T-helper 1 cell treated with Interleukin-12 subunit alpha and Interleukin-12 subunit beta and Interleukin-4 antibody, amounts not matched to agents 30 ng/mL and 1 ng/mL, for 36 hours (primary cell): ENCODE results near the gene PAN2. TPM values are rescaled to one million over a fixed set of nuclear protein-coding genes. Genes with fewer than 3 reads are reported as not detected.
"Not testable (repeated sequence)": the region's sequence is repeated elsewhere in the genome, so short reads cannot be mapped to it uniquely, and the experiment has no call there.

ENCODE experiments used
- intact Hi-C: fragments of 100-400 bp; cut with micrococcal nuclease; formaldehyde crosslinking; loops from one replicate; pipeline ENCODE4 v1.15.1; 2024
- total RNA-seq: library from RNA; stranded (reverse); gene quantifications from 2 replicates; pipeline ENCODE4 v1.2.3, GENCODE V29; 2022

PAN2 gene
- total RNA-seq, 1 donor from 2014 or later = 44.2 TPM

- intact Hi-C loops = loop anchor here (1.0 to 5.0 kb wide), 16 partner anchors 16 to 389 kb away; partner anchors contain the start of genes COQ10A, CS, IL23A and MYL6B
Observed at GRCh38 chr12:56315622-56316473, 18.0 kb downstream of the PAN2 start, which contains the start of gene CNPY2. CNPY2 (minus strand) TSS chr12:56315988; CDS start chr12:56315217, 771 bp downstream.

GRCh38 chr12:56315249-56315621 is 18.6 kb downstream of the PAN2 start:
- intact Hi-C loops = loop anchor here (5.0 kb wide), 1 partner anchor 312 kb away; no protein-coding TSS in a partner anchor

GRCh38 chr12:56311003-56311402 is 22.8 kb downstream of the PAN2 start:
- intact Hi-C loops = no loop called here

GRCh38 chr12:56308714-56309113 is 25.1 kb downstream of the PAN2 start:
- intact Hi-C loops = no loop called here

- intact Hi-C loops = no loop called here
Observed at GRCh38 chr12:56307221-56307965, 26.4 kb downstream of the PAN2 start.

- intact Hi-C loops = no loop called here
Observed at GRCh38 chr12:56304872-56305590, 28.8 kb downstream of the PAN2 start.

- intact Hi-C loops = no loop called here
Observed at GRCh38 chr12:56304276-56304675, 29.5 kb downstream of the PAN2 start.

GRCh38 chr12:56300644-56301464 is 32.9 kb downstream of the PAN2 start:
- intact Hi-C loops = loop anchor here (1.0 to 2.0 kb wide), 17 partner anchors 15 to 472 kb away; partner anchors contain the start of genes ANKRD52, COQ10A, DNAJC14 and IL23A

- intact Hi-C loops = loop anchor here (1.0 to 2.0 kb wide), 18 partner anchors 9 to 471 kb away; partner anchors contain the start of genes ANKRD52, COQ10A, DNAJC14 and IL23A
Observed at GRCh38 chr12:56299853-56300643, 33.8 kb downstream of the PAN2 start, which contains the start of gene CS. CS (minus strand) TSS chr12:56300330; CDS start chr12:56300201, 129 bp downstream.

- intact Hi-C loops = loop anchor here (1.0 kb wide), 1 partner anchor 8 kb away; no protein-coding TSS in a partner anchor
Observed at GRCh38 chr12:56299308-56299852, 34.4 kb downstream of the PAN2 start.

GRCh38 chr12:56298828-56299227 is 35.0 kb downstream of the PAN2 start:
- intact Hi-C loops = loop anchor here (1.0 kb wide), 1 partner anchor 8 kb away; no protein-coding TSS in a partner anchor

GRCh38 chr12:56297400-56297799 is 36.4 kb downstream of the PAN2 start:
- intact Hi-C loops = no loop called here

GRCh38 chr12:56296295-56296694 is 37.5 kb downstream of the PAN2 start:
- intact Hi-C loops = no loop called here

- intact Hi-C loops = no loop called here
Observed at GRCh38 chr12:56293795-56294194, 40.0 kb downstream of the PAN2 start.

- intact Hi-C loops = no loop called here
Observed at GRCh38 chr12:56288705-56289387, 45.0 kb downstream of the PAN2 start.

GRCh38 chr12:56286044-56286830 is 47.6 kb downstream of the PAN2 start:
- intact Hi-C loops = no loop called here

- intact Hi-C loops = not testable (repeated sequence)
Observed at GRCh38 chr12:56284263-56284662, 49.5 kb downstream of the PAN2 start.

GRCh38 chr12:56282579-56282978 is 51.2 kb downstream of the PAN2 start:
- intact Hi-C loops = no loop called here
